Adrenal gland (tissue), 5 donors: ENCODE measurements around the gene TANK.

Experiments used
- CTCF ChIP-seq, 6 experiments: fragments of 450-650 bp in 4 of 6; fragments of 200-600 bp in 2 of 6; sonication (generic) in 1 of 6; IDR thresholded peaks; 1 replicate in 5 of 6; 2 replicates in 1 of 6; pipeline versions ENCODE4 v1.5.1 to v1.8.0; 2016 to 2021; ENCODE audit warnings: antibody characterized with exemption in 6 of 6, mild to moderate bottlenecking in 2 of 6, moderate library complexity in 1 of 6
- POLR2A ChIP-seq, 2 donors: fragments of 450-650 bp; IDR thresholded peaks; one replicate each; pipeline ENCODE4 v1.6.1; 2017; ENCODE audit warnings: antibody characterized with exemption in 2 of 2, mild to moderate bottlenecking in 2 of 2, moderate library complexity in 1 of 2
- donor health status: DM: no; HTN: no; CAD: no.

GRCh38 chr2:161228511-161229240, 68.4 kb downstream of the TANK start:
- TF ChIP-seq POLR2A (IDR thresholded peaks at IDR 0.05) (no peak), CTCF (IDR thresholded peaks at IDR 0.05) (no peak)
